GM10847 (cell line): ENCODE measurements around the gene ICA1L.

Source experiments
- POLR2A ChIP-seq: IDR thresholded peaks from 2 replicates; pipeline ENCODE4 v1.6.1; 2011; ENCODE audit not compliant: insufficient read length; ENCODE audit errors: extremely low read depth

The ICA1L gene

DNA sequence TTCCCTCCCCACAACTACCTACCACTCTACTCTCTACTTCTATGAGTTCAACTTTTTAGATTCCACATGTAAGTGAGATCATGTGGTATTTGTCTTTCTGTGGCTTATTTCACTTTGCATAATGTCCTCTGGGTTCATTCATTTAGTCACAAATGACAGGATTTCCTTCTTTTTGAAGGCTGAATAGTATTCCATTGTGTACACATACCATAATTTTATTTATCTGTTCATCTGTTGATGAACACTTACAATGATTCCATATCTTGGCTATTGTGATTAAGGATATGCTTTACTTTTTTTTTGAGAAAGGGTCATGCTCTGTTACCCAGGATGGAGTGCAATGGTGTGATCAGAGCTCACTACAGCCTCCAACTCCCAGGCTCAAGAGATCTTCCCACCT, 73.6 kb downstream of the ICA1L start:
- TF ChIP-seq POLR2A, result no peak

DNA sequence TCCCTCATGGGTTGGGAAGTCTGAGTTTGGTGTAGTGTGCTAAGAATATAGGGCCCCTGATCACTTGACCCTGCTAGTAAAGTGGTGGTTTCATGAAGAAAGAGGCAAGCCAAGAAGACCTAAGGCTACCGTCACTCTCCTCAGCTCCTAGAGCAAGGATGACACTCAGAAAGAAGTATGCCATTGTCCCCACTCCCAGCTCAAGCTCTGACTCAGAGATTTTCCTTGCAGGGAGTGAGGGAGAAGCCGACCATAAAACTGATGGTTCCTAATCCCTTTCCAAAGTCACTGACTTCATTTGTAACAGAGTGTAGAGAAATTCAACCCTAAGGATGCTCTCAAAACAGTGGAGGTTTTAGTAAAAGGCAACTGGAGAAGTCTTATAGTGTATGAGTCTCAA, 80.9 kb downstream of the ICA1L start:
- TF ChIP-seq POLR2A, result no peak

DNA sequence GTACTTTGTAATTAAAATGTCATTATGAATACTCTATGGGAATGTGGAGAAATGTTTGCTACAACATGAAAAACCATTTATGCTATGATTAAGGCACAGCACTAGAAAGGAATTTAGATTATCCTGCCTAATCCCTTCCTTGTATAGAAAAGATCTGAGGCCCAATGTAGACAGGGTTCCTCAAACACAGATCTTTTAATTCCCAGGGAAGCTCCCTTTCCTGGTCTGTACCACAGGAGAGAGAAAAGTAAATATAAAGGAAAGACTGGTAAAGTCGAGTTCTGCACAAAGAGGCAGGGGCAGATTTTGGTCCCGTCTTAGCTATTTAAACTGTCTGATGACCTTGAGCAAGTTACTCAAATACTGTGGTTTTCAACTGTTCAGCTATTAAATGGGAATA, 84.7 kb downstream of the ICA1L start:
- TF ChIP-seq POLR2A, result no peak

DNA sequence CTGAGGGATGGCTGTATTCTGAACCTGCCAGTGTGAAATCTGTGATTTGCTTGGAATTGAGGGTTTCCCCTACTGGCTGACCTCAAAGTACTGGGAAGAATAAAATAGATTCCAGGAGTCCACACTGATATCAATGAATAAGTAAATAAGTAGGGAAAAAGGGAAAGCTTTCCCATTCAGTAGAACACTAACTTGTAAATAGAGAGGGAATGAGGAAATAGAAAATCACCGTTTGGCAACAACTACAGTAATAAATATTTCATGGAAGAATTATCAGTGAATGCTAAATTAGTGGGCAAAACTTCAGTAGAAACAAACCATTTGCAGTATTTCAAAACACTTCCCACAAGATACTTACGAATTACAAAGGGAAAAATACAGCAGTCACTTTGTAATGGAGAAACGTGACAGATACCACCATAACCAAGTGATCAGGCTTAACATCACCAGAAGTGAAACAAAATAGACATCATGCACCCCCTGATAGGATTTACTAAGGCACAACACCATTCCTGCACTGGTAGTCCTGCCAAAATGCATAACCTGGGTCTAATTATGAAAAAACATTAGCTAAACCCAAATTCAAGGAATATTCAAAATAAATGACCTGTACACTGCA, 88.5 kb downstream of the ICA1L start:
- no peak for TF ChIP-seq POLR2A

DNA sequence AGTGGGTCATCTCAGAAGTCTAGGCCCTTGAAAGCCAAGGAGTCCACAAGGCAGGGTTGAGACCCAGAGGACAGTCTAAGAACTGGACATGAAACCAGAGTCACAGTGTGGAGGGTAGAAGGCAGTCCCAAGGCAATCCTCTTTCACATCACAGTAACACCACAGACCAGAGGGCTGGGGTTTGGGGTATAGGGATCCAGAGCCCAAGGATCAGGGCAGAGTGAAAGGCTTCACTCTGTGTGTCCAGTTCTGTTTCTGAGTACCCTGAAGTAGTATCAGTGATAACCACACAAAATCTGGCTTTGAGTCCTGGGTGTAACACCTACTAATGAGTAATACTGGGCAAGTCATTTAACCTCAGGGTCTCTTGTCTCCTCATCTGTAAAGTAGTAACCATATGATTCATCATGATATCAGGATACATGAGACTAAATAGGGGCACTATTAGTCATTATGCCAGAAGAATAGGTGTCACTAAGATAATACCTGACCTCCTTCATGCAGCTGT, 91.0 kb downstream of the ICA1L start:
- TF ChIP-seq POLR2A, result no peak

DNA sequence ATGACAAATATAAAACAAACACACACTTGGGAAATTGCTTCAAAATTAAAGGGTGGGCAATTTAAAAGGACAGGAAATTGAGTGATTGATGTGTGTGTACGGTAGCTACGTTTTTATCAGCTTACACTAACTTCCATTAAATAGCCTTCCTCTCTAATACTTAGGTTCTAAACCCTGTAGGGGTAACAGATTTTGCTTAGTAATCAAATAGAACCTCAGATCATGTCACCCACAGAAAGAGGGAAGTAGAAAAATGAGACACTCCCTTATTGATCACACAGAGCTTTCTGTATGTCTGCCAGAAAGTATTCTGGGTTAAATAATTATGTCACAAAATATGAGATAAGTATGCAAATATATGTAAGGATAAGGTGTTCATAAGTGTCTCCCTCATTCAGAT, 93.3 kb downstream of the ICA1L start:
- no peak for TF ChIP-seq POLR2A

DNA sequence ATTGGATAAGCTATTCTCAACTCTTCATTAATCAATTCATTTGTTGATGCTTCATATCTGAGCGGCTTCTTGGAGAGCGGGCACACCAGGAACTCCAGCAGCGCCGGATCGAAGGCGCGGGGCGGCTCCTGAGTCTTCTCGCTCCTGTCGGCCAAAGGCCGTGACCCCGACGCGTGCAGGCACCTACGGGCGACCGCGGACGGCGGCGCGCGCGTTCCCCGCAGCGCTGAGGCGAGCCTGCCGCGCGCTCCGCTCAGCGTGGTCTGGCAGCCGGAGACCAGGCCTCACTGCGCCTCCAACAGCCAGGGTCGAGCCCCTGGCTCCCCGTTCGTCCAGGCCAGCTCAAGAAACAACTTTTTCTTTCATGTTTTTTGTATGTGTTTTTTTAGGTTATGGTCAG, 97.5 kb downstream of the ICA1L start:
- TF ChIP-seq POLR2A, result no peak

DNA sequence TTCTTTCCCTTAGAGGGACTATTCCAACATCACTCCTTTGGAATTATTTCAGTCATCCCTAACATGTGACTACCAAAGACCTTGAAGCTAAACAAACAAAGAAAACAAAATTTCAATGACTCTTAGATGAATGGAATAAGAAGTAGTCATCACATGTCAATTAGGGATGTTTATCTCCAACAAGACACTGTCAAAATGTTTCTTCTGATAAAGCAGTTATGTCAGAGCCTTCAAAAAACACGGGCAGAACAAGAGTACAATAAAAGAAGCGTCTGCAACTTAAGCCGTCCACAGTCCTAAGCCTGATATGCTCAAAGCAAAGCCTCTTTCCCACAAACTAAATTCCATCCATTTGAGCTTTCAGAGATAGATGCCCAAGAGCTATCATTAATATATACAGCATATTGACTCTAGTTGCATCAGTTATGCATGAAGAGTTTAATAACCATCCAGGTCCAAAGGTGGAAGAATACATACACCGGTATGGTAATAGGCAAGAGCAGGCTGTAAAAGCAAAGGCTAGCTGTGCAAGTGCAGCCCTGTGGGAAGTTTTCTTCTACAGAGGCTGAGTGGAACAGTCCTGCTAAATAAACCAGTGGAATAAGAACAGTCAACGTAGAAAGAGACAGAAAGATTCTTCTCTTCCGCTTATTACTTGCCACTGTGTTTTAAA, 98.1 kb downstream of the ICA1L start:
- no peak for TF ChIP-seq POLR2A

DNA sequence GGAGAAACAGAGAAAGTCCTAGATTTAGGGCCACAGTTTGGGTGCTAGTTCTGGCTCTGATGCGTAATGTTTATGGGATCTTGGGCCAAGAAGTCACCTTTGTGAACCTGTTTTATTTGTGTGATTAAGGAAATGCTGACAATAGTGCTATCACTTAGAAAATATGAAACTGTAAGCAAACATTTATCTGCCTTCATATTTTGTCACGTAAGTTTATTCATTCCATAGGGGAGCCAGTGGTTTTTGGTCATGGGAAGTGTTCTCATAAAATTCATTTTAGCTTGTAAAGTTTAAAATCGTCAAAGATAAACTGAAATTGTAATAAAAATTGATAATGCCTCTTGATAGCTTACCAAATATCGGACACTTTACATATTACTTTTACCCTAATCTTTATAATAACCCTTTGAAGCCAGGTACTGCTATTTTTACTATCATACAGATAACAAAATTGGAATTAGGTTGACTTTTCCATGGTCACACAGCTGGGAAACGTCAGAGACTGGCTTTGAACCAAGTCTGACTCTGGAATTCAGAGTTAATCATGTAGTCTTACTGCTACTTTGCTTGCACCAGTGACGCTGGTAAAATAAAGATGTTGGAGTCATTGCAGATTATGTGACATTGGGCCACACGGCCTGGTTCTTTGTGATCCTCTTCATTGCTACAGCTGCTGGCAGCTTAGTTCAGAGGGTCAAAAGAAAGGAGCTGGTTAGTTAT, 99.7 kb downstream of the ICA1L start:
- no peak for TF ChIP-seq POLR2A

DNA sequence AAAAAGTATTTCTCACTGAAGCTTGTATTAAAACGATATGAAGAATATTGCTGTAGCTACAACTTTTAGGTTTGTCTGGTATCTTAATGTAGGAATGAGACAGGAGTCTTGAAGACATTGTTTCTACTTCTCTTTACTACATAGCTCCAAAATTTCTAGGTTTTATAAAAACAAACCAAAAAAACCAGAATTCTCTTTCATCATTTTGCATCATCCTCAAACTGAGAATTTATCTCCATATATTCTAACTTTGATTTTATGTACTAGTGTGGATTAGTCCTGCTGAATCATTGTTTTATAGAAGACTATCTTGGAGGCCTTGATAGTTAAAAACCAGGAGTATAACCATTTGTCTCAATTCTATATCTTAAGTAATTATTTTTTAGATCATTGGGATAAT, 100.2 kb downstream of the ICA1L start:
- no peak for TF ChIP-seq POLR2A

DNA sequence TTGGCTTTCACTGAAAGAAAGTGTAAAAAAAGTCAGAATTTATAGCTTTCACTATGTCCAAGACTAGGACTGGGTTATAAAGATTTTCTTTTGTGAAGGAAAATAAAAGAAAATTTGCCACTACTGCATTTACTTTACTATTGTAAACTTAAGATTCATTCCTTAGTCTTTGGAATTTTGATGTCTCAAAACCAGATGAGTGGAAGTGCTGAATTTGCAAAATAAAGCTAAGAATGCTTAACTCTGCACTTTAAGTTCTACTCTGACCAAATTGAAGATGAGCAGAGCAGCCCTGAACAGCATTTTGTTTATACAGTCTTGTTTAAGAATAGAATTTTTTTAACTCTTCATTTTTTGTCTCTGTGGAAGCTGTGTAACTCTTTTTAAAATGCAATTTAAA, 102.4 kb downstream of the ICA1L start:
- TF ChIP-seq POLR2A, result no peak

DNA sequence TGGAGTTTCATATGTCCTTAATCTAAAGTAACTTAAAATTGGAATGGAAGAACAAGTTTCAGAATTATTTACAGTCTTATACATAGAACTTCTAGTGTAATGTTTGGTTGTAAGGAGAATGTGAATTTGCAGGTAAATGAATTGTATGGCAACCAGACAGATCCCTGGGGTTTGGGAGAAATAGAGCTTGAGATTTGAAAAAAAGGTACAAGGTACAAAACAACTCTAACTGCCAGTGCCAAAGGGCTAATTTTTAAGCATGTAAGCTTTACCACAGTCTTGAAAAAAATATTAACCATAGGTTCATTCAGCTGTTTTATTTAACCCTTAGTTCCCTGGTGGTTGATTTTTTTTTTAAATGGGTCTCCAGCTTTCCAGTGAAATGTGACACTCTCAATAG, 103.3 kb downstream of the ICA1L start:
- TF ChIP-seq POLR2A, result no peak

DNA sequence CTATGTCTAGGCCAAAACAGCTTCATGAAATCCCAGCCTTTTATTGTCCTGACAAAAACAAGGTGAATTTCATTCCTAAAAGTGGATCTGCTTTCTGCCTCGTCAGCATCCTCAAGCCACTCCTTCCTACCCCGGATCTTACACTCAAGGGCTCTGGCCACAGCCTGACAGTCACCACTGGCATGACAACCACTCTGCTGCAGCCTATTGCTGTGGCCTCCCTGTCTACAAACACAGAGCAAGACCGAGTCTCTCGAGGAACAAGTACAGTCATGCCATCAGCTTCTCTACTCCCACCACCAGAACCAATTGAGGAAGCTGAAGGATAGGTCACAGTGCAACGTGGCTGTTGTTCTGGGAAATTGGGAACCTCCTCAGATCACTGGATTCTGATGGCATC, 106.1 kb downstream of the ICA1L start:
- no peak for TF ChIP-seq POLR2A

DNA sequence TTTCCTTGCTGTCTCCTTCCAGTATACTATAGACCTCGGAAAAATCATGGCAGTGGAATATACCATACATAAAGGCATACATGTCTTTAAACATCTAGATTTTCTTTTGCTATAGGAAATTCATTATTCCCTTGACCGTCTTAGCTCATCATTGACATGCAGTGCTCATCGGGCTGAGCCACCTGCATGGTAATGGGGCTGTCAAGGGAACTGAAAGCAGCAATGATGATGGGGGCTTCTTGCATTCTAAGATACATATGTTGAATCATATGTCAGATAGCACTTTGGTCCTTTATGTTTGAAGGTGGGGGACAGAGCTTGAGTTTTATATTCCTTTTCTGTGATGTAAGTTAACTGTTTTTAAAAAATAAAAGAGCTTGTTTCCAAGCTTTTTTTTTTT, 106.6 kb downstream of the ICA1L start:
- no peak for TF ChIP-seq POLR2A

DNA sequence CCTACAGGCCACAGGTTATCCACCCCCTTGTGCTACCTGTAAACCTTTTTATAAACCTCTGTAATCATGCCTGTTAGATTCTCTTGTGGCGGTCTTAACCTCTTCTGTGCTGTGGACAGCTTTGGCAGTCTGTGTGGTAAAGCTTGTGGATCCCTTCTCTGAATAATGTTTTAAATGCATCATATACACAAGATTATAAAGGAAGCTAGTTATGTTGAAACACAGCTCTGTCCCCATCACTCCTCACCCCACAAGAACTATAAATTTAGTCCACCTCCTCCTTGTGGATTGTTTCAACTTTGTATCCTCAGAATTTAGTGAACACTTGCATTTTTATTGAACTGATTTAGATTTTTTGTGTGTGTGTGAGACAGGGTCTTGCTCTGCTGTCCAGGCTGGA, 107.7 kb downstream of the ICA1L start:
- TF ChIP-seq POLR2A, result no peak

DNA sequence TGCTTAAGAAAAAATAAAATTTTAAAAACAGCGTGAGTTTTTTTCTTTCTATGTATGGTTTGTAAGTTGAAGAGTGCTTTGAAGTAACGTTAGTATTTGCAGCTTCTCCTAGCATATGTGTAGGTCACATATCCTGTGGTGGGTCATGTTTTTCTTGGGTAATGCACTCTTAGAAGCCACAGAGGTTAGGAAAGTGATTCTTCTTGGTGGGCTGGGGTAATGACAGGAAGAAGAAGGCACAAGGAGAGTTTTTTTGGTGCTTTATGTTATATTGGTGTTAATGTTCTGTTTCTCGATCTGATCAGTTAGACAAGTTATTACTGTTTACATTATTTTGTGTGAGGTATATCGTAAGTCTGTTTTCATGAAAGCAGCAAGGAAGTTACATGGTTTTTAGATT, 109.0 kb downstream of the ICA1L start:
- no peak for TF ChIP-seq POLR2A

DNA sequence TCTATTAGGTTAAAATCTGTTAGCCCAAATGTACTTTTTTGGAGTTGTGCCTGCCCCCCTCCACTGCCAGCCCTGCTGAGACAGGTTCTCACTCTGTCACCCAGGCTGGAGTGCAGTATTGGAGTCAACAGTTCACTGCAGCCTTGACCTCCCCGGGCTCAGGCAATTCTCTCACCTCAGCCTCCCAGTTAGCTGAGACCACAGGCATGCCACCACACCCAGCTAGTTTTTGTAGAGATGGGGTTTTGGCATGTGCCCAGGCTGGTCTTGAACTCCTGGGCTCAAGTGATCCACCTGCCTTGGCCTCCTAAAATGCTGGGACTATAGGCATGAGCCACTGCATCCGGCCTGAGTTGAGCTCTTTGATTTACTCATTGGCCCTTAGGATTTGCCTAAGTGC, 110.7 kb downstream of the ICA1L start:
- no peak for TF ChIP-seq POLR2A

DNA sequence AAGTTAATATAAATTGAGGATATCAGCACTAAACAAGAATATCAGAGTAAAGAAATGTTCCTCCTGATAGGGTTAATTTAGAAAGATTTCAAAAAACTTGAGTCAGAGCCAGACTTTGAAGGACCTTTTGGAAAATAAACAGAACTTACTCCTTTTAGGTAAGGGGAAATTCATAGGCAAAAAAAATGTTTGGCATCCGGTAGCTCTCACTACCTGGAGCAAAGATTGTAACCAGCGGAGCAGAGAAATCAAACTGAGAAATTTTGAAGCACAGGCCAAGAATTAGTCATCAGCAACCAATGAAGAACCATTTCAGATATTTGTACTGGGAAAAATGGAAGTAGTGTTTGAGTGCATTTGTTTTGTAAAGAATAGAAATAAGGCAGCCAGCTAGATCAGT, 113.0 kb downstream of the ICA1L start:
- TF ChIP-seq POLR2A, result no peak
